Urinary bladder (tissue), 4 donors: ENCODE data around the gene HMGXB4. TPM values are rescaled to one million over a fixed set of nuclear protein-coding genes. Genes with fewer than 3 reads are reported as not detected.

Source experiments
- DNase-seq: peaks from one replicate; pipeline ENCODE4 v3.0.0-alpha.2; 2015; ENCODE audit errors: extremely low spot score
- H3K27ac ChIP-seq: one replicate; pipeline ENCODE4 v1.5.1; 2013; ENCODE audit warnings: low read depth, mild to moderate bottlenecking, moderate library complexity
- H3K36me3 ChIP-seq: one replicate; pipeline ENCODE4 v1.6.1; 2013; ENCODE audit warnings: mild to moderate bottlenecking, moderate library complexity; ENCODE audit not compliant: insufficient read depth
- H3K4me1 ChIP-seq: one replicate; pipeline ENCODE4 v1.6.1; 2013; ENCODE audit warnings: mild to moderate bottlenecking, moderate library complexity; ENCODE audit not compliant: insufficient read depth
- H3K4me3 ChIP-seq: one replicate; pipeline ENCODE4 v1.5.1; 2013; ENCODE audit warnings: low read depth, low read length
- WGBS: extraction: QIAGEN DNeasy Blood & Tissue Kit; methylation state at CpG from one replicate; pipeline ENCODE4 v1.1.7; 2013; 5-methylcytosine and 5-hydroxymethylcytosine counted together
- polyA plus RNA-seq: library from polyadenylated mRNA; stranded (reverse); fragments of 200-250 nt; gene quantifications from one replicate; pipeline ENCODE4 v1.2.3, GENCODE V29; 2013
- total RNA-seq: library from RNA; depleted of rRNA; stranded (reverse); fragments of >200 nt; gene quantifications from one replicate; pipeline ENCODE4 v1.2.3, GENCODE V29; 2014
- donor health status: healthy with polysubstance abuse.
- donor health status: healthy.

Gene HMGXB4
- total and polyA plus RNA-seq, 2 donors = 14.0 to 18.9 TPM

- no peaks in the 10 kb centered on the region for H3K36me3 ChIP-seq
- no peak overlapping the region for H3K27ac ChIP-seq
- no peaks in the 10 kb centered on the region for H3K4me1 ChIP-seq
- no peak for DNase-seq
- H3K4me3 ChIP-seq = no peak overlapping the region
- WGBS = 92% methylated on average over 18 of the region's 18 CpGs
These were observed 62.1 kb downstream of the HMGXB4 start for GRCh38 chr22:35319244-35319985.

- no peak for DNase-seq
- Histone ChIP-seq H3K4me1 (no peaks in the 10 kb centered on the region), H3K36me3 (peaks cover 4% of the 10 kb centered on the region), H3K4me3 (no peak overlapping the region), H3K27ac (no peak overlapping the region)
- WGBS = 93% methylated on average over 10 of the region's 10 CpGs
These were observed 64.8 kb downstream of the HMGXB4 start for GRCh38 chr22:35322126-35322525.

- no peak overlapping the region for H3K27ac ChIP-seq
- no peaks in the 10 kb centered on the region for H3K4me1 ChIP-seq
- H3K4me3 ChIP-seq = no peak overlapping the region
- 91% methylated on average over 15 of the region's 15 CpGs for WGBS
- peaks cover 7% of the 10 kb centered on the region for H3K36me3 ChIP-seq
- no peak for DNase-seq
These were observed 65.6 kb downstream of the HMGXB4 start for GRCh38 chr22:35322893-35323292.

- H3K4me1 ChIP-seq = no peaks in the 10 kb centered on the region
These were observed 66.0 kb downstream of the HMGXB4 start for GRCh38 chr22:35323305-35323704.

GRCh38 chr22:35324067-35324466 lies 66.8 kb downstream of the HMGXB4 start:
- H3K36me3 ChIP-seq = peaks cover 11% of the 10 kb centered on the region
- no peak for DNase-seq
- H3K4me3 ChIP-seq = no peak overlapping the region
- no peaks in the 10 kb centered on the region for H3K4me1 ChIP-seq
- H3K27ac ChIP-seq = no peak overlapping the region
- WGBS = 84% methylated on average over 5 of the region's 5 CpGs

More at GRCh38 chr22:35323305-35323704, 66.0 kb downstream of the HMGXB4 start:
- no peak overlapping the region for H3K4me3 ChIP-seq
- H3K36me3 ChIP-seq = peaks cover 10% of the 10 kb centered on the region
- 96% methylated on average over 11 of the region's 11 CpGs for WGBS
- no peak overlapping the region for H3K27ac ChIP-seq
- no peak for DNase-seq

- H3K27ac ChIP-seq = no peak overlapping the region
- no peaks in the 10 kb centered on the region for H3K4me1 ChIP-seq
- WGBS = 88% methylated on average over 4 of the region's 4 CpGs
- H3K4me3 ChIP-seq = no peak overlapping the region
- H3K36me3 ChIP-seq = peaks cover 11% of the 10 kb centered on the region
- DNase-seq = no peak
These were observed 67.5 kb downstream of the HMGXB4 start for GRCh38 chr22:35324762-35325161.

GRCh38 chr22:35325209-35325608 lies 67.9 kb downstream of the HMGXB4 start:
- Histone ChIP-seq H3K36me3 (peaks cover 11% of the 10 kb centered on the region), H3K4me3 (no peak overlapping the region), H3K27ac (no peak overlapping the region), H3K4me1 (no peaks in the 10 kb centered on the region)
- DNase-seq = no peak
- 92% methylated on average over 5 of the region's 5 CpGs for WGBS

GRCh38 chr22:35326854-35327562 lies 69.7 kb downstream of the HMGXB4 start:
- H3K4me1 ChIP-seq = no peaks in the 10 kb centered on the region
- H3K36me3 ChIP-seq = peaks cover 11% of the 10 kb centered on the region
- no peak overlapping the region for H3K27ac ChIP-seq
- WGBS = 94% methylated on average over 17 of the region's 17 CpGs
- DNase-seq = no peak
- no peak overlapping the region for H3K4me3 ChIP-seq

GRCh38 chr22:35327690-35328471 lies 70.6 kb downstream of the HMGXB4 start:
- no peak for DNase-seq
- WGBS = 94% methylated on average over 21 of the region's 21 CpGs
- Histone ChIP-seq H3K4me3 (no peak overlapping the region), H3K36me3 (peaks cover 11% of the 10 kb centered on the region), H3K4me1 (no peaks in the 10 kb centered on the region), H3K27ac (no peak overlapping the region)

- Histone ChIP-seq H3K27ac (no peak overlapping the region), H3K36me3 (peaks cover 11% of the 10 kb centered on the region), H3K4me3 (no peak overlapping the region), H3K4me1 (no peaks in the 10 kb centered on the region)
- no peak for DNase-seq
- WGBS = 90% methylated on average over 15 of the region's 15 CpGs
These were observed 71.2 kb downstream of the HMGXB4 start for GRCh38 chr22:35328472-35328885.

- H3K36me3 ChIP-seq = peaks cover 11% of the 10 kb centered on the region
- no peak overlapping the region for H3K4me3 ChIP-seq
- no peaks in the 10 kb centered on the region for H3K4me1 ChIP-seq
- WGBS = 84% methylated on average over 12 of the region's 12 CpGs
- H3K27ac ChIP-seq = no peak overlapping the region
- DNase-seq = no peak
These were observed 72.0 kb downstream of the HMGXB4 start for GRCh38 chr22:35329114-35329847.

- DNase-seq = no peak
- Histone ChIP-seq H3K36me3 (peaks cover 10% of the 10 kb centered on the region), H3K4me1 (no peaks in the 10 kb centered on the region), H3K4me3 (no peak overlapping the region), H3K27ac (no peak overlapping the region)
- WGBS = 32% methylated on average over 16 of the region's 16 CpGs
These were observed 73.1 kb downstream of the HMGXB4 start for GRCh38 chr22:35330258-35330861.

GRCh38 chr22:35332278-35332677 lies 75.0 kb downstream of the HMGXB4 start:
- H3K27ac ChIP-seq = no peak overlapping the region
- WGBS = 82% methylated on average over 6 of the region's 6 CpGs
- H3K4me1 ChIP-seq = no peaks in the 10 kb centered on the region
- peaks cover 10% of the 10 kb centered on the region for H3K36me3 ChIP-seq
- no peak for DNase-seq
- H3K4me3 ChIP-seq = no peak overlapping the region
